Measurements from ENCODE around the gene EIF6. TPM values are rescaled to one million over a fixed set of nuclear protein-coding genes. Genes with fewer than 3 reads are reported as not detected.

Gene EIF6
- polyA plus RNA-seq, 3 donors: 94.3 to 222 (median 190) TPM

DNA sequence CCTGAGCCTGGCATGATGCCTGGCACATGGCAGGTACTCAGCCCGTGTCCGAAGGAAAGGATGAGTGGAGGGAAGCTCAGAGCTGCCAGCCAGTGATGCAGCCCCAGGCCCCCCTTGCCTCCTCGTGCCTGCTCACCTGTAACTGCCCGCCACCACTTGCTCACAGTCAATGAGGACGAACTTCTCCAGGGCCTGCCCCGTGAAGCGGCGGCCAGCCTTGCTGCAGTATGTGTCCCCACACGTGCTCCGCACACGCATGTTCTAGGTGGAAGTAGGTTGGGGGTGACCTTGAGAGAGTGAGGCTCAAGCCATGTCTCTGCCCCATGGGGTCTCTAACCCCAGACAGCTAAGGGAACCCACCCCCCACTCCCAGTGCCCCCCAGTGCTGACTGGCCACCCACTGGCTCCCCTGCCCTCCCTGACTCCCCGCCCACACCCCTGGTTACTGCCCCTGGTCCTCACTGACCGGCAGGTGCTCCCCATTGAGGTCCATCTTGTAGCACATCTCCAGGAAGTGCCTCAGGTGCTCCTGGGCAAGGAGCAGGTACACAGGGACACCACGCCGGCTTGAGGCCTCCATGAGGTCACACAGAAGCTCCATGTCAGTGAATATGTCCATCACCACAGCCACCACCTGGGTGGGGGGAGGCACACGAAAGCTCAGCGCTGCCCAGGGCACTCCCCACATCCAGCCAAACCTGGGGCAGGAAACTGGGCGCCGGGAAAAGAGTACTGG is 3.9 kb upstream of the EIF6 start:
- H3K27me3 ChIP-seq (ENCODE audit: control insufficient read depth in 2 of 2, insufficient read depth in 2 of 2, low read length in 2 of 2): no peaks in the 10 kb centered on the region
- no peak overlapping the region for H3K27ac ChIP-seq (ENCODE audit: low read depth in 1 of 2, low read length in 2 of 2)
- intact Hi-C loops (cut with micrococcal nuclease): no loop called here
- Mint-ChIP-seq H3K36me3 (no peaks in the 10 kb centered on the region), H3K4me1 (peaks cover 15% of the 10 kb centered on the region), H3K4me3 (no peak overlapping the region), H3K9me3 (no peaks in the 10 kb centered on the region), H3K27ac (no peak overlapping the region), H3K27me3 (ENCODE audit: low read depth in 3 of 3) (peaks cover 1 to 9% (median 7%) of the 10 kb centered on the region in 3 donors)
- peaks cover 1% of the 10 kb centered on the region for H4K20me1 ChIP-seq (ENCODE audit: insufficient read depth, low read length)
- H3K4me3 ChIP-seq (replicated peaks in 1 of 3; ENCODE audit: low read depth in 2 of 3, low read length in 3 of 3): no peak overlapping the region
- peaks cover 11 to 14% of the 10 kb centered on the region in 2 donors for H3K4me1 ChIP-seq (ENCODE audit: control insufficient read depth in 1 of 2, insufficient read depth in 2 of 2, low read length in 2 of 2)
- no peak overlapping the region for H3K9ac ChIP-seq (ENCODE audit: insufficient read depth, low read length, poor library complexity, severe bottlenecking)
- H3K36me3 ChIP-seq (replicated peaks in 1 of 2; ENCODE audit: control insufficient read depth in 1 of 2, insufficient read depth in 2 of 2, low read length in 2 of 2): no peaks in the 10 kb centered on the region
- H2AFZ ChIP-seq (ENCODE audit: insufficient read depth, low read depth, low read length, poor library complexity, severe bottlenecking): no peak overlapping the region
- DNase-seq: no peak
- WGBS (ENCODE audit: insufficient coverage): 98% methylated on average over 10 of the region's 19 CpGs
- peaks cover 11% of the 10 kb centered on the region for H3K79me2 ChIP-seq (ENCODE audit: insufficient read depth, low read length)
- H3K9me3 ChIP-seq (replicated peaks in 1 of 2; ENCODE audit: control insufficient read depth in 1 of 2, insufficient read depth in 1 of 2, low read length in 2 of 2): no peaks in the 10 kb centered on the region
- TF ChIP-seq, protein P1, sequence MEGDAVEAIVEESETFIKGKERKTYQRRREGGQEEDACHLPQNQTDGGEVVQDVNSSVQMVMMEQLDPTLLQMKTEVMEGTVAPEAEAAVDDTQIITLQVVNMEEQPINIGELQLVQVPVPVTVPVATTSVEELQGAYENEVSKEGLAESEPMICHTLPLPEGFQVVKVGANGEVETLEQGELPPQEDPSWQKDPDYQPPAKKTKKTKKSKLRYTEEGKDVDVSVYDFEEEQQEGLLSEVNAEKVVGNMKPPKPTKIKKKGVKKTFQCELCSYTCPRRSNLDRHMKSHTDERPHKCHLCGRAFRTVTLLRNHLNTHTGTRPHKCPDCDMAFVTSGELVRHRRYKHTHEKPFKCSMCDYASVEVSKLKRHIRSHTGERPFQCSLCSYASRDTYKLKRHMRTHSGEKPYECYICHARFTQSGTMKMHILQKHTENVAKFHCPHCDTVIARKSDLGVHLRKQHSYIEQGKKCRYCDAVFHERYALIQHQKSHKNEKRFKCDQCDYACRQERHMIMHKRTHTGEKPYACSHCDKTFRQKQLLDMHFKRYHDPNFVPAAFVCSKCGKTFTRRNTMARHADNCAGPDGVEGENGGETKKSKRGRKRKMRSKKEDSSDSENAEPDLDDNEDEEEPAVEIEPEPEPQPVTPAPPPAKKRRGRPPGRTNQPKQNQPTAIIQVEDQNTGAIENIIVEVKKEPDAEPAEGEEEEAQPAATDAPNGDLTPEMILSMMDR (IDR thresholded peaks at IDR 0.05): no peak
- no peak overlapping the region for H3K4me2 ChIP-seq (replicated peaks; ENCODE audit: extremely low read depth, low read length, poor library complexity, severe bottlenecking)

DNA sequence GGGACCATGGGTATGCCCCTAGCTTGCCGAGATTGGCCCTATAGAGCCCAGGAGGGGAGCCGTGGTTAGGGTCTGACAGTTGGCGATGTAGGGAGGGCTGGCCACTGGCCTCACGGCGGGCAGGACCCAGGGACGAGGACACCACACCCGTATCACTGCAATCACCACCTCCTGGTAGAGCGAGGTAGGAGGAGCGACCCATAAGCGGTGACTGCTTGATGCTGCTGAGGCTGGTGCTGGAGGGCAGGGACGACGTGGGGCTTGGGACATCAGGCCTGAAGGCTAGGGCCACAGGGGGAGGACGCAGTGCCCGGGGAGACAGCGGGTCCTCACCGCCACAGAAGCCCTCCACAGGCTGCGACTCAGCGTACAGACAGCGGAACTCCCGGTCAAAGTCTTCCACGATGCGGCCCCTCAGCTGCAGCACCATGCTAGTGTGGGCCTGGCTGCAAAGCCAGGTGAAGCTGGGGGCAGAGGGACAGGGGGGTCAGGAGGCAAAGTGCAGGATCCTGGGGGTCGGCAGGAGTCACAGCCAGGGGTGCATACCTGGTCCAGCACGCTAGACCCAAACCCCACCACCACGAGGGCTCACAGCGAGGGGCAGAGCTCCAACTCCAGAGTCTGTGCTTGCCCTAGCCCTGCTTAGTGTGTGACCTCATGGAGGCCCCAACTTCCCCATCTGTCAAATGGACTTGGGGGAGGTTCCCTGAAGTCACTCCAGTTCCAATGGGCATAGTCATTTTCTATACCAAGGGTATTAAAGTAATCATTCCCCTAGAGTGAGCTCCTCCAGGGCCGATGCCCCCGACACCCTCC is 3.1 kb upstream of the EIF6 start:
- H3K27ac Mint-ChIP-seq: no peak overlapping the region
- DNase-seq: no peak
- H3K79me2 ChIP-seq (ENCODE audit: insufficient read depth, low read length): peaks cover 19% of the 10 kb centered on the region
- H3K36me3 ChIP-seq (replicated peaks in 1 of 2; ENCODE audit: control insufficient read depth in 1 of 2, insufficient read depth in 2 of 2, low read length in 2 of 2): no peaks in the 10 kb centered on the region
- peaks cover 19% of the 10 kb centered on the region for H3K4me1 Mint-ChIP-seq
- no peaks in the 10 kb centered on the region for H3K27me3 ChIP-seq (ENCODE audit: control insufficient read depth in 2 of 2, insufficient read depth in 2 of 2, low read length in 2 of 2)
- H3K27me3 Mint-ChIP-seq (ENCODE audit: low read depth in 3 of 3): peaks cover 1 to 5% (median 5%) of the 10 kb centered on the region in 3 donors
- H3K4me1 ChIP-seq (ENCODE audit: control insufficient read depth in 1 of 2, insufficient read depth in 2 of 2, low read length in 2 of 2): peaks cover 16 to 18% of the 10 kb centered on the region in 2 donors
- no peak overlapping the region for H2AFZ ChIP-seq (ENCODE audit: insufficient read depth, low read depth, low read length, poor library complexity, severe bottlenecking)
- intact Hi-C loops (cut with micrococcal nuclease): no loop called here
- no peak overlapping the region for H3K27ac ChIP-seq (ENCODE audit: low read depth in 1 of 2, low read length in 2 of 2)
- peaks cover 5% of the 10 kb centered on the region for H4K20me1 ChIP-seq (ENCODE audit: insufficient read depth, low read length)
- H3K4me2 ChIP-seq (replicated peaks; ENCODE audit: extremely low read depth, low read length, poor library complexity, severe bottlenecking): no peak overlapping the region
- H3K4me3 Mint-ChIP-seq: no peak overlapping the region
- H3K4me3 ChIP-seq (replicated peaks in 1 of 3; ENCODE audit: low read depth in 2 of 3, low read length in 3 of 3): no peak overlapping the region
- TF ChIP-seq, protein P1 (IDR thresholded peaks at IDR 0.05): no peak
- no peaks in the 10 kb centered on the region for H3K9me3 Mint-ChIP-seq
- WGBS (ENCODE audit: insufficient coverage): 90% methylated on average over 19 of the region's 28 CpGs
- no peaks in the 10 kb centered on the region for H3K9me3 ChIP-seq (replicated peaks in 1 of 2; ENCODE audit: control insufficient read depth in 1 of 2, insufficient read depth in 1 of 2, low read length in 2 of 2)
- H3K36me3 Mint-ChIP-seq: no peaks in the 10 kb centered on the region
- H3K9ac ChIP-seq (ENCODE audit: insufficient read depth, low read length, poor library complexity, severe bottlenecking): no peak overlapping the region
